Measurements from ENCODE around the gene ZNF784. TPM values are rescaled to one million over a fixed set of nuclear protein-coding genes. Genes with fewer than 3 reads are reported as not detected.
A peak's percentile ranks its signal among the peaks of the same experiment; 100 is the strongest.

Gene ZNF784
- total and polyA plus RNA-seq, 9 of the 15 experiments (the other 6 are each of a cell fraction or from before 2014, with no cell fraction given), result 0.14 to 6.1 (median 2.1) TPM

DNA sequence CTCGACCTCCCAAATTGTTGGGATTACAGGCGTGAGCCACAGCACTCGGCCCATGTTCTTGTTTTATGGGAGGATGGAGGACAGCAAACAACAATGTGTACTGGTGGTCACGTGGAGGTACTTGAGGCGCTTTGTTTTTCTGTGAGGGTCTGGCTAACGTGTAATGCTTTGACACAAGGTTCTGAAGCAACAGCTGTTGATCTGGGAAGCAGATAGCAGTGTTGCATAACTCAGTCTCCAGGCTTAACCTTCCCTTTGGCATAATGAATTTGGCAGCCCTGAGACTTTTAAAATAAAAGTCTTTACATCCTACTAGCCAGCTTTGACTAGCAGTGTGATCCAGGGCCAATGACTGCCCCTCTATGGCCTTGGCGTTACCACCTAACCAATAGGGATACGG, 9.5 kb upstream of the ZNF784 start (continued):
- TF ChIP-seq, protein P1, sequence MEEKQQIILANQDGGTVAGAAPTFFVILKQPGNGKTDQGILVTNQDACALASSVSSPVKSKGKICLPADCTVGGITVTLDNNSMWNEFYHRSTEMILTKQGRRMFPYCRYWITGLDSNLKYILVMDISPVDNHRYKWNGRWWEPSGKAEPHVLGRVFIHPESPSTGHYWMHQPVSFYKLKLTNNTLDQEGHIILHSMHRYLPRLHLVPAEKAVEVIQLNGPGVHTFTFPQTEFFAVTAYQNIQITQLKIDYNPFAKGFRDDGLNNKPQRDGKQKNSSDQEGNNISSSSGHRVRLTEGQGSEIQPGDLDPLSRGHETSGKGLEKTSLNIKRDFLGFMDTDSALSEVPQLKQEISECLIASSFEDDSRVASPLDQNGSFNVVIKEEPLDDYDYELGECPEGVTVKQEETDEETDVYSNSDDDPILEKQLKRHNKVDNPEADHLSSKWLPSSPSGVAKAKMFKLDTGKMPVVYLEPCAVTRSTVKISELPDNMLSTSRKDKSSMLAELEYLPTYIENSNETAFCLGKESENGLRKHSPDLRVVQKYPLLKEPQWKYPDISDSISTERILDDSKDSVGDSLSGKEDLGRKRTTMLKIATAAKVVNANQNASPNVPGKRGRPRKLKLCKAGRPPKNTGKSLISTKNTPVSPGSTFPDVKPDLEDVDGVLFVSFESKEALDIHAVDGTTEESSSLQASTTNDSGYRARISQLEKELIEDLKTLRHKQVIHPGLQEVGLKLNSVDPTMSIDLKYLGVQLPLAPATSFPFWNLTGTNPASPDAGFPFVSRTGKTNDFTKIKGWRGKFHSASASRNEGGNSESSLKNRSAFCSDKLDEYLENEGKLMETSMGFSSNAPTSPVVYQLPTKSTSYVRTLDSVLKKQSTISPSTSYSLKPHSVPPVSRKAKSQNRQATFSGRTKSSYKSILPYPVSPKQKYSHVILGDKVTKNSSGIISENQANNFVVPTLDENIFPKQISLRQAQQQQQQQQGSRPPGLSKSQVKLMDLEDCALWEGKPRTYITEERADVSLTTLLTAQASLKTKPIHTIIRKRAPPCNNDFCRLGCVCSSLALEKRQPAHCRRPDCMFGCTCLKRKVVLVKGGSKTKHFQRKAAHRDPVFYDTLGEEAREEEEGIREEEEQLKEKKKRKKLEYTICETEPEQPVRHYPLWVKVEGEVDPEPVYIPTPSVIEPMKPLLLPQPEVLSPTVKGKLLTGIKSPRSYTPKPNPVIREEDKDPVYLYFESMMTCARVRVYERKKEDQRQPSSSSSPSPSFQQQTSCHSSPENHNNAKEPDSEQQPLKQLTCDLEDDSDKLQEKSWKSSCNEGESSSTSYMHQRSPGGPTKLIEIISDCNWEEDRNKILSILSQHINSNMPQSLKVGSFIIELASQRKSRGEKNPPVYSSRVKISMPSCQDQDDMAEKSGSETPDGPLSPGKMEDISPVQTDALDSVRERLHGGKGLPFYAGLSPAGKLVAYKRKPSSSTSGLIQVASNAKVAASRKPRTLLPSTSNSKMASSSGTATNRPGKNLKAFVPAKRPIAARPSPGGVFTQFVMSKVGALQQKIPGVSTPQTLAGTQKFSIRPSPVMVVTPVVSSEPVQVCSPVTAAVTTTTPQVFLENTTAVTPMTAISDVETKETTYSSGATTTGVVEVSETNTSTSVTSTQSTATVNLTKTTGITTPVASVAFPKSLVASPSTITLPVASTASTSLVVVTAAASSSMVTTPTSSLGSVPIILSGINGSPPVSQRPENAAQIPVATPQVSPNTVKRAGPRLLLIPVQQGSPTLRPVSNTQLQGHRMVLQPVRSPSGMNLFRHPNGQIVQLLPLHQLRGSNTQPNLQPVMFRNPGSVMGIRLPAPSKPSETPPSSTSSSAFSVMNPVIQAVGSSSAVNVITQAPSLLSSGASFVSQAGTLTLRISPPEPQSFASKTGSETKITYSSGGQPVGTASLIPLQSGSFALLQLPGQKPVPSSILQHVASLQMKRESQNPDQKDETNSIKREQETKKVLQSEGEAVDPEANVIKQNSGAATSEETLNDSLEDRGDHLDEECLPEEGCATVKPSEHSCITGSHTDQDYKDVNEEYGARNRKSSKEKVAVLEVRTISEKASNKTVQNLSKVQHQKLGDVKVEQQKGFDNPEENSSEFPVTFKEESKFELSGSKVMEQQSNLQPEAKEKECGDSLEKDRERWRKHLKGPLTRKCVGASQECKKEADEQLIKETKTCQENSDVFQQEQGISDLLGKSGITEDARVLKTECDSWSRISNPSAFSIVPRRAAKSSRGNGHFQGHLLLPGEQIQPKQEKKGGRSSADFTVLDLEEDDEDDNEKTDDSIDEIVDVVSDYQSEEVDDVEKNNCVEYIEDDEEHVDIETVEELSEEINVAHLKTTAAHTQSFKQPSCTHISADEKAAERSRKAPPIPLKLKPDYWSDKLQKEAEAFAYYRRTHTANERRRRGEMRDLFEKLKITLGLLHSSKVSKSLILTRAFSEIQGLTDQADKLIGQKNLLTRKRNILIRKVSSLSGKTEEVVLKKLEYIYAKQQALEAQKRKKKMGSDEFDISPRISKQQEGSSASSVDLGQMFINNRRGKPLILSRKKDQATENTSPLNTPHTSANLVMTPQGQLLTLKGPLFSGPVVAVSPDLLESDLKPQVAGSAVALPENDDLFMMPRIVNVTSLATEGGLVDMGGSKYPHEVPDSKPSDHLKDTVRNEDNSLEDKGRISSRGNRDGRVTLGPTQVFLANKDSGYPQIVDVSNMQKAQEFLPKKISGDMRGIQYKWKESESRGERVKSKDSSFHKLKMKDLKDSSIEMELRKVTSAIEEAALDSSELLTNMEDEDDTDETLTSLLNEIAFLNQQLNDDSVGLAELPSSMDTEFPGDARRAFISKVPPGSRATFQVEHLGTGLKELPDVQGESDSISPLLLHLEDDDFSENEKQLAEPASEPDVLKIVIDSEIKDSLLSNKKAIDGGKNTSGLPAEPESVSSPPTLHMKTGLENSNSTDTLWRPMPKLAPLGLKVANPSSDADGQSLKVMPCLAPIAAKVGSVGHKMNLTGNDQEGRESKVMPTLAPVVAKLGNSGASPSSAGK (IDR thresholded peaks at IDR 0.05), result no peak
- TF ChIP-seq DACH1 (IDR thresholded peaks at IDR 0.05; ENCODE audit: partially characterized antibody) (peak; percentile 32), CEBPB (tag; IDR thresholded peaks at IDR 0.05) (peak; percentile 71), ZNF41 (CRISPR knock-in tag; conservative IDR thresholded peaks at IDR 0.05) (no peak)

Data from K562 (cell line).